Kidney epithelial cell (primary cell): ENCODE measurements around the gene SYT14. TPM values are rescaled to one million over a fixed set of nuclear protein-coding genes. Genes with fewer than 3 reads are reported as not detected.
"Not testable (repeated sequence)": the region's sequence is repeated elsewhere in the genome, so short reads cannot be mapped to it uniquely, and the experiment has no call there.

Source experiments
- DNase-seq: peaks from one replicate; pipeline ENCODE4 v3.0.0-alpha.2; 2010; ENCODE audit warnings: low read depth
- H3K27me3 ChIP-seq: 2 replicates; pipeline ENCODE4 v1.6.0; 2011; ENCODE audit warnings: low read length; ENCODE audit not compliant: control insufficient read depth, insufficient read depth
- H3K36me3 ChIP-seq: 2 replicates; pipeline ENCODE4 v1.5.1; 2011; ENCODE audit warnings: low read length; ENCODE audit not compliant: control insufficient read depth, insufficient read depth
- H3K4me3 ChIP-seq: 2 replicates; pipeline ENCODE4 v1.5.1; 2011; ENCODE audit warnings: low read depth, mild to moderate bottlenecking, control low read depth, low read length
- total RNA-seq: library from RNA; depleted of rRNA; stranded (reverse); fragments of >200 nt; gene quantifications from 2 replicates; pipeline ENCODE4 v1.2.3, GENCODE V29; 2015
- TF ChIP-seq, protein P1 (sequence below): IDR thresholded peaks from 2 replicates; pipeline ENCODE4 v1.5.1; 2011; ENCODE audit warnings: mild to moderate bottlenecking, moderate library complexity, low read length, control low read depth, inconsistent platforms; ENCODE audit not compliant: insufficient read depth, poor library complexity, severe bottlenecking

SYT14 gene
- total RNA-seq, 1 donor from 2014 or later, result 32.6 TPM

DNA sequence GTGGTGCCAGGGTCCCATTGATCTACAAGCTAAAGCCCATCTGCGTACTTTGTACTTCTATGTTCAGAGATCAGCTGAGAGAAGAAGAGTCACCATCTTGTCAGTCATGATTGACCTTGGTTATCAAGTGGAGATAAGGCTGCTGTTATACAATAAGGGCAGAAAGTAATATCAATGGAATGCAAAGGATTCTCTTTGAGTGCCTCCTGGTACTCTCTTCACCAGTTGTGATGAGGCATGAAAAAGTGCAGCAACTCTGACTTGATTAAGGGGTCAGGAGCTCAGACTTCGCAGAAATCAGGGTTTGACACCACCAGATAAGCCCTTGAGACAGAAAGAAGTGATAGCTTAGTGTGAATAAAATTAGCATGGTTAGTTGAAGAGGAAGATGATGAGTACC lies 25.7 kb upstream of the SYT14 start:
- TF ChIP-seq, protein P1, sequence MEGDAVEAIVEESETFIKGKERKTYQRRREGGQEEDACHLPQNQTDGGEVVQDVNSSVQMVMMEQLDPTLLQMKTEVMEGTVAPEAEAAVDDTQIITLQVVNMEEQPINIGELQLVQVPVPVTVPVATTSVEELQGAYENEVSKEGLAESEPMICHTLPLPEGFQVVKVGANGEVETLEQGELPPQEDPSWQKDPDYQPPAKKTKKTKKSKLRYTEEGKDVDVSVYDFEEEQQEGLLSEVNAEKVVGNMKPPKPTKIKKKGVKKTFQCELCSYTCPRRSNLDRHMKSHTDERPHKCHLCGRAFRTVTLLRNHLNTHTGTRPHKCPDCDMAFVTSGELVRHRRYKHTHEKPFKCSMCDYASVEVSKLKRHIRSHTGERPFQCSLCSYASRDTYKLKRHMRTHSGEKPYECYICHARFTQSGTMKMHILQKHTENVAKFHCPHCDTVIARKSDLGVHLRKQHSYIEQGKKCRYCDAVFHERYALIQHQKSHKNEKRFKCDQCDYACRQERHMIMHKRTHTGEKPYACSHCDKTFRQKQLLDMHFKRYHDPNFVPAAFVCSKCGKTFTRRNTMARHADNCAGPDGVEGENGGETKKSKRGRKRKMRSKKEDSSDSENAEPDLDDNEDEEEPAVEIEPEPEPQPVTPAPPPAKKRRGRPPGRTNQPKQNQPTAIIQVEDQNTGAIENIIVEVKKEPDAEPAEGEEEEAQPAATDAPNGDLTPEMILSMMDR, result no peak
- no peak for DNase-seq
- Histone ChIP-seq H3K4me3 (no peak overlapping the region), H3K36me3 (no peaks in the 10 kb centered on the region), H3K27me3 (no peaks in the 10 kb centered on the region)

DNA sequence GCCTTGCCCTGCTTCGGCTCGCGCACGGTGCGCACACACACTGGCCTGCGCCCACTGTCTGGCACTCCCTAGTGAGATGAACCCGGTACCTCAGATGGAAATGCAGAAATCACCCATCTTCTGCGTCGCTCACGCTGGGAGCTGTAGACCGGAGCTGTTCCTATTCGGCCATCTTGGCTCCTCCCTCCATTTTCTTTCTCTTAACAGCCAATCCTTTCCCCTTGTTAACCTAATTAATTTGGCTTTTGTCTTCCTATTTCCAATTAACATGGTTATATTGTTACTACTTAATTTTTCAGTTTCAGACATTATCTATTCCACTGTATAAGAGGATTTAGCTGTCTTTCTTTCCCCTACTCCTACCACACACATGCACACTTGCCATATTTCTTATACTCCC lies 18.4 kb upstream of the SYT14 start:
- not testable (repeated sequence) for DNase-seq, H3K4me3 ChIP-seq, H3K27me3 ChIP-seq, H3K36me3 ChIP-seq

DNA sequence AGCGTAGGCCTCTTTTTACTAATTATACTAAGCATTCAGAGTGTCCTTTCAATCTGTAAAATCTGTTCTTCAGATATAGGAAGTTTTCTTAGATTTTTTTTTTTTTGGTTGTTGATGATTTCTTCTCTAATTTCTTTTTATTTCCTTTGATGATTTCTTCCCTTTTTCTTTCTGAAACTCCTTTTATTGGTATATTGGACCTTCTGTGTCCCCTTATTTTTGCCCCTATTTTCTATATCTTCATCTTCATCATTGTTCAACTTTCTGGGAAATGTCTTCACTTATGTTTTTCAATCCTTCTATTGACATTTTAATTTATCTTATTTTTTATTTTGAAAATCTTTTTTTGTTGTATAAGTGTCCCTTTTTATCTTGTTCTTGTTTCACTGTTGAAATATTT lies 17.2 kb upstream of the SYT14 start:
- DNase-seq, result no peak
- TF ChIP-seq, protein P1, result no peak
- no peak overlapping the region for H3K4me3 ChIP-seq
- H3K27me3 ChIP-seq, result no peaks in the 10 kb centered on the region
- no peaks in the 10 kb centered on the region for H3K36me3 ChIP-seq

DNA sequence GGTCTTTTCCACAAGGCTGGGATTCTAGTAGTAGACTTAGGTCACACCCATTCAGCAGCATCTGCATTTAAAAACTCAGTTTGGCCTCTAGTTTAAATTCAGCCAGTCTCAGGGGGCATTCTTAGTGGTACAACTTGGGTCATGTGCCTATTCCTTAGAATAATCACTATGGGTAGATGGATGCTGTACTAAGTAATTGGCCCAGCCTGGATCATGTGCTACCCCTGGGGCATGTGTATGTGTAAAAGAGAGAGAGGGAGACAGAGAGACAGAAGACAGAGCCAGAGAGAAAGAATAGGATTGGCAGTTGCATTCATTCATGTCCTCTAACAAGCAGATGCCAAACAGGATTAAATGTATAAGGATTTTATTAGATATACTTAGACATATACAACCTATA lies 13.6 kb upstream of the SYT14 start:
- DNase-seq, result no peak
- Histone ChIP-seq H3K36me3 (no peaks in the 10 kb centered on the region), H3K27me3 (no peaks in the 10 kb centered on the region), H3K4me3 (no peak overlapping the region)
- TF ChIP-seq, protein P1, result no peak

DNA sequence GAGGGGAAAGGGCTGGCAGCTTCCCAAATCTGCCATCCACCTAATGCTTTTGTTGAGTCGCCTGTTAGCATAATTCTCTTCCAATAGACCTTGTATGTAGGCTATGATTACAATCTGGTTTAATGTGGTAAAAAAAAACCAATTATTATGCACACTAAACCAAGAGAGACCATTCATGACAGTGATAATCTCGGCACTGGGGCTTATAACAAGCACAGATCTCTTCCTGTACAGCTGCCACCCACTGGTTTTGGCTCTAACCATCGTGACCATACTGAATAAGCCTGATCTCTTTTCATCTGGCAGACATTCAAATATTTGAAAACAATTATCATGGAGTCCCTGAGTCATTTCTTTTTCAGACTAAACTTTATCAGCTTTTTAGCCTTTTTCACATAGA lies 12.0 kb upstream of the SYT14 start:
- DNase-seq, result peak; percentile 44
- Histone ChIP-seq H3K4me3 (no peak overlapping the region), H3K36me3 (no peaks in the 10 kb centered on the region), H3K27me3 (no peaks in the 10 kb centered on the region)
- TF ChIP-seq, protein P1, result no peak

DNA sequence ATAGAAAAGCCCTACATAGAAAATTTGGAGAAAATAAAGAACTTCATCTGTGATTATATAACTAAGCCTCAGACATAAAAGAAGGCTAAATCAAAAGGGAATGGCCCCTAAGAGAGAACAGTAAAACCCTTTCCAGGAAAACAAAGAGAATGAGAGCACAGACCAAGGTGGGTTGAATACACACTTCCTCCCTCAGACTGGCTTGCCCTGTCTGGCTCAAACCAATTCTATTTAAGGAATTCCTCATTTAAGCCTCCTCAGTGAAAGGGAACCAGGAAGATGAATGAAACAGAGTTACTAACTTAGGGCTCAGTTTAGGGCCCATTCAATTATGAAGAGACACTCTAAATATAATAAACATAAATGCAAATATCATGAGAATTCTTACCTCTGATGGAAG lies 10.6 kb upstream of the SYT14 start:
- no peak for DNase-seq
- Histone ChIP-seq H3K4me3 (no peak overlapping the region), H3K36me3 (no peaks in the 10 kb centered on the region), H3K27me3 (no peaks in the 10 kb centered on the region)
- TF ChIP-seq, protein P1, result no peak
